GM18858 (cell line): Measurements from ENCODE around the gene EFNA5.
"Not testable (repeated sequence)": the region's sequence is repeated elsewhere in the genome, so short reads cannot be mapped to it uniquely, and the experiment has no call there.

Experiments
- ATAC-seq: cut with Tn5 transposase; IDR thresholded peaks from one replicate; pipeline ENCODE4 v1.9.1; 2021; ENCODE audit not compliant: unreplicated experiment

The EFNA5 gene

GRCh38 chr5:107499237-107499636 lies 171.5 kb downstream of the EFNA5 start:
- ATAC-seq: no peak

DNA sequence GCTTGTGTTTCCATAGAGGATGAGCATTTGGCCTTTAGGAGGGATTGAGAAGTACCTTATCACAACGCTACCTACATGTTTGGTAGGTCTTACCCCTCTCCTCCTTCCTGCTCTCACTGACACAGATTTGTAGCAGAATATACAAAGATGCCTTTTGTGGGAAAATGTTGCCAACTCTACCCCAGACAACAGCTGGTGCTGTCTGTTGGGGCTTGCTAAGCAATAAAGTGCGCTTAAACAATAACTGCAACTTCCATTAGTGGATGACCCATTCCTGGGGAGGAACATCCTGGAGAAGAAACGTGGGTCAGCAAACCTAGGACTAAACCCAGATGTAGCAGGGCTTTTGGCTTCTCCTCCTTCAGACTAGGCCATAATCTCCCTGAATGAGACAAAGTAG lies 174.3 kb downstream of the EFNA5 start:
- no peak for ATAC-seq

- not testable (repeated sequence) for ATAC-seq
These were observed 176.6 kb downstream of the EFNA5 start for GRCh38 chr5:107494129-107494528.

- ATAC-seq: no peak
These were observed 183.6 kb downstream of the EFNA5 start for GRCh38 chr5:107487056-107487542.

DNA sequence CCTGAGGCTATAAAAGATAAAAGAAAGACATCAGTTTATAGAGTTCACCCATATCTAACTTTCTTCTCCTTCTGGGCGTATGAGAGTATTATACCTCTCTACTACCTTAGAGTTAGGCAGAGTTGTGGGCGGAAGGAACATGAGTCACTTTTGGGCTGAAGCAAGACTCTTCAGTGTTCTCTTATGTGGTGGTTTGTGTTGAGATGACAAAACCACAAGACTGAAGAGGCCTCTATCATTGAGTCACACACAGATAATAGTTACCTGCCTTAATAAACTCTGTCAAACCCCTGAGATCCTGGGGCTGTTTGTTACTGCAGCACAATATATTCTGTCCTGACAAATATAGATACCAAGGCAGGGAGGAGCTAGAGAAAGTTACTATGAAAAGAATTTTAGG lies 184.2 kb downstream of the EFNA5 start:
- peak; percentile 73 for ATAC-seq

DNA sequence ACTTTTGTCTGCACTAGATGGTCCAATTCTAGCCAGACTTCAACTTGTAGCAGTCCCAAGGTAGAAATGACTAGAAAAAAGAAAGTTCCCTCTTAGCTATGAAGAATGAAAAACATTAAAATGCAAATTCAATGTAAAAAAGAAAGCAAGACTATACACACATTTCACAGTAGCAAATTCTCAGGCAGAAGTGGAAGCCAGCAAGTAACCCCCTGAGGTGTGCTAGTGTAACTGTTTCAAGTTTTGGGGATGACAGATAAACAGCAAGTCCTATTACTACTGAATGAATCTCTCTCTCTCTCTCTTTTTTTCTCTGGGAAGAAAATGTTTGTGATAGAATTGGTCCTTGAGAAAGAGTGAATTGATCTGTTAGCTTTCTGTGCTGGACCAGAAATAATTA lies 185.6 kb downstream of the EFNA5 start:
- ATAC-seq: peak; percentile 67

GRCh38 chr5:107484281-107484680 lies 186.5 kb downstream of the EFNA5 start:
- no peak for ATAC-seq

- no peak for ATAC-seq
These were observed 187.3 kb downstream of the EFNA5 start for GRCh38 chr5:107483231-107484024.

GRCh38 chr5:107478068-107478641 lies 192.6 kb downstream of the EFNA5 start:
- ATAC-seq: no peak

GRCh38 chr5:107477492-107477891 lies 193.2 kb downstream of the EFNA5 start:
- no peak for ATAC-seq

DNA sequence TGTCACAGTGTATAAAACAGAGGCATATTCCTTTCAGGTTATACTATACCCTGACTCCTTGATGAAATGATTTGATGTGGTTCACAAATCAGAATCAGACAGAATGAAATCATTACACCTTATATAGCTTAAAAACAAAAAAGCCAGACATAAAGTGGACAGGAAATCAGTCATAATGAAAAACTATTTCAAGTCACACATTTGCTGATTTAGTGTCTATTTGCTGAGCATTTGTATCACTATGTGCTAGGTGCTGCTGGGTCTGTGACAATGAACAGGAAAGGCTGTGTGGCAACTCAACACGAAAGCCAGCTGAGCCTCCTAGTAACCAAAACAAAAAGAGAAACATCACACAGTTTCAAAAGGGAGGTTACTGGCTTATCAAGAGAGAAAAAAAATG lies 194.0 kb downstream of the EFNA5 start:
- ATAC-seq: peak; percentile 90

- ATAC-seq: peak; percentile 38
These were observed 195.8 kb downstream of the EFNA5 start for GRCh38 chr5:107474716-107475489.

GRCh38 chr5:107474361-107474715 lies 196.4 kb downstream of the EFNA5 start:
- no peak for ATAC-seq

GRCh38 chr5:107472620-107473064 lies 198.1 kb downstream of the EFNA5 start:
- ATAC-seq: no peak

DNA sequence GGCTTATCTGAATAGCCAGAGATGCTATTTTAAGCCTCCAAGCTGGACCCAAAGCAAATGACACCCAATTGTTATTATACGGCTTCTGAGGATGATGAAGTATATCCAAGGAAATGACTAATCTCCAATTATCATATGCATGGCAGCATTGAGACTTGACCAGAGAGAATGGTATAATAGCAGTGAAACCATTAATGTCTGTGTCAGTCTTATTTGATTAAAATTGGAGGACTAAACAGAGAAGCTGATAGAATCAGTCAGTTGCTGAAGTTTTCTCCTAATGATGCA lies 200.5 kb downstream of the EFNA5 start:
- ATAC-seq: no peak

- ATAC-seq: no peak
These were observed 201.0 kb downstream of the EFNA5 start for GRCh38 chr5:107469485-107470294.

- no peak for ATAC-seq
These were observed 201.7 kb downstream of the EFNA5 start for GRCh38 chr5:107469064-107469463.

GRCh38 chr5:107468276-107468675 lies 202.5 kb downstream of the EFNA5 start:
- no peak for ATAC-seq

- no peak for ATAC-seq
These were observed 203.4 kb downstream of the EFNA5 start for GRCh38 chr5:107467137-107467932.

DNA sequence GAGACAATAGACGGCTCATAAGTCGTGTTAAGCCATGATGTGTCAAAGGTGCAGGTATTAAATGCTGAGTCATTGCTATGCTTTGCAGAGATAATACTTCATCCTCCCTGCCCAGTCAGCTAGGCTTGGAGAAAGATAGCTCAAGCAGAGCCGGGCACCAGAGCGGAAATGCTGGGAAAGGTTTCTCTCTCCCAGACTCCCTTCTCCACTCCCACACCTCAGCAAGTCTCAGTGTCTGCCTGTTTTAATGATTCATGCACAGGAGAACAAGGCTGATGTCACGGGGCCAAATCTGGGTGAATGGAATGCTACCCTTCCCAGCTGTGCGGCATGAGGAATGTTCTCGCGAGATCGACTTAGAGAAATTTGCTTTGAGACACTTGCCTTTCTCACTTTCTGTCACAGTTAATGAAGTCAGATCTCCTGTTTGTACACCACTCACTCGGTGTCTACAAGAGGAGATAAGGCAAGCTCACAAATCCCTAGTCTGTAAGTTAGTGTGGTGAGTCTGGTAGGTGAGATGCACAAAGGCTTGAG lies 204.4 kb downstream of the EFNA5 start:
- ATAC-seq: no peak
